HCT116 (cell line): ENCODE data around the gene SNRPA. TPM values are rescaled to one million over a fixed set of nuclear protein-coding genes. Genes with fewer than 3 reads are reported as not detected.

Source experiments
- ATAC-seq: fragments of 200-7000 bp; cut with Tn5 transposase; 2 replicates; pipeline ENCODE4 v1.9.1; 2020; ENCODE audit warnings: mild to moderate bottlenecking, moderate library complexity
- BruUV-seq: library from RNA; stranded (reverse); fragments of 400-500 nt; replicated peaks from 2 replicates; lab custom pipeline; 2021; lab: Mats Ljungman, UMichigan
- CTCF ChIA-PET: fragments of 300-600 bp; sonication (Branson Sonifier 250); formaldehyde crosslinking; loops from one replicate; lab custom pipeline; 2021; ENCODE audit warnings: antibody characterized with exemption; lab: Charles Lee
- POLR2A ChIA-PET: fragments of 300-600, 350-600 bp; sonication (Branson Sonifier 250); formaldehyde crosslinking; loops from one replicate; lab custom pipeline; 2021; ENCODE audit warnings: antibody characterized with exemption; lab: Charles Lee
- RAD21 ChIA-PET, 2 experiments: fragments of 300-600 bp; sonication (Branson Sonifier 250); formaldehyde crosslinking; loops; one replicate each; lab custom pipeline; 2023; ENCODE audit warnings: low total read pairs in 2 of 2; ENCODE audit not compliant: uncharacterized antibody in 2 of 2, unreplicated experiment in 2 of 2, low non-redundant PET in 1 of 2; lab: Charles Lee
- DNase-seq: peaks from one replicate; pipeline ENCODE4 v3.0.0-alpha.2; 2010; ENCODE audit warnings: low read depth, low spot score
- H2AFZ ChIP-seq: fragments of 200-600 bp; shearing (Covaris generic), sonication (generic); 2 replicates; pipeline ENCODE4 v1.6.1; 2017; ENCODE audit warnings: low read depth, mixed run types, mixed read lengths, antibody characterized with exemption, low read length; ENCODE audit not compliant: poor library complexity, severe bottlenecking
- H3K27ac ChIP-seq: 2 replicates; pipeline ENCODE4 v1.5.1; 2012; ENCODE audit warnings: low read depth, low read length
- H3K27me3 ChIP-seq: fragments of 200-600 bp; sonication (generic); 2 replicates; pipeline ENCODE4 v1.6.1; 2016; ENCODE audit warnings: mixed run types, low read length, mixed read lengths; ENCODE audit not compliant: insufficient read depth
- H3K36me3 ChIP-seq, 2 experiments: fragments of 200-500 bp in 1 of 2; fragments of 200-600 bp in 1 of 2; sonication (Bioruptor generic) in 1 of 2; sonication (generic) in 1 of 2; 2 replicates each; pipeline versions ENCODE4 v1.5.1 to v1.6.1; 2014 to 2016; ENCODE audit warnings: low read length in 2 of 2, inconsistent platforms in 1 of 2, mixed read lengths in 1 of 2, mixed run types in 1 of 2; ENCODE audit not compliant: insufficient read depth in 2 of 2, control insufficient read depth in 1 of 2
- H3K4me1 ChIP-seq, 2 experiments: fragments of 200-600 bp in 1 of 2; sonication (generic) in 1 of 2; 2 replicates each; pipeline versions ENCODE4 v1.5.1 to v1.6.1; 2012 to 2017; ENCODE audit warnings: low read length in 2 of 2, inconsistent platforms in 1 of 2, mild to moderate bottlenecking in 1 of 2, mixed read lengths in 1 of 2, mixed run types in 1 of 2, moderate library complexity in 1 of 2; ENCODE audit not compliant: insufficient read depth in 2 of 2, control insufficient read depth in 1 of 2
- H3K4me2 ChIP-seq: fragments of 200-600 bp; sonication (generic); 2 replicates; pipeline ENCODE4 v1.6.1; 2017; ENCODE audit warnings: mixed run types, low read length, mixed read lengths
- H3K4me3 ChIP-seq, 2 experiments: fragments of 200-600 bp in 1 of 2; sonication (generic) in 1 of 2; replicated peaks in 1 of 2; 2 replicates each; pipeline ENCODE4 v1.5.1; 2011 to 2016; ENCODE audit warnings: low read length in 2 of 2, control low read depth in 1 of 2, low read depth in 1 of 2, mild to moderate bottlenecking in 1 of 2, mixed read lengths in 1 of 2, mixed run types in 1 of 2
- H3K79me2 ChIP-seq: fragments of 200-600 bp; sonication (generic); 2 replicates; pipeline ENCODE4 v1.6.1; 2017; ENCODE audit warnings: mild to moderate bottlenecking, mixed run types, low read length, moderate library complexity, mixed read lengths; ENCODE audit not compliant: insufficient read depth
- H3K9ac ChIP-seq: fragments of 200-600 bp; sonication (generic); 2 replicates; pipeline ENCODE4 v1.6.1; 2016; ENCODE audit warnings: low read length, mixed read lengths
- H3K9me2 ChIP-seq: fragments of 200-600 bp; sonication (generic), shearing (Covaris generic); 2 replicates; pipeline ENCODE4 v1.6.1; 2017; ENCODE audit warnings: mixed run types, mild to moderate bottlenecking, moderate library complexity; ENCODE audit not compliant: insufficient read depth
- H3K9me3 ChIP-seq, 2 experiments: fragments of 200-500 bp in 1 of 2; fragments of 200-600 bp in 1 of 2; sonication (Bioruptor generic) in 1 of 2; sonication (generic) in 1 of 2; 2 replicates each; pipeline ENCODE4 v1.6.1; 2014 to 2017; ENCODE audit warnings: low read length in 2 of 2, mixed read lengths in 2 of 2, inconsistent platforms in 1 of 2, low read depth in 1 of 2, mild to moderate bottlenecking in 1 of 2, mixed run types in 1 of 2, moderate library complexity in 1 of 2; ENCODE audit not compliant: control insufficient read depth in 1 of 2, insufficient read depth in 1 of 2
- H4K20me1 ChIP-seq: fragments of 200-600 bp; sonication (generic), shearing (Covaris generic); 2 replicates; pipeline ENCODE4 v1.6.1; 2017; ENCODE audit warnings: mixed run types, mild to moderate bottlenecking, moderate library complexity; ENCODE audit not compliant: insufficient read depth
- ATF3 ChIP-seq: IDR thresholded peaks from 2 replicates; pipeline ENCODE4 v1.6.1; 2012
- CBX3 ChIP-seq: IDR thresholded peaks from 2 replicates; pipeline ENCODE4 v1.6.1; 2012; ENCODE audit warnings: low read depth
- CEBPB ChIP-seq: IDR thresholded peaks from 2 replicates; pipeline ENCODE4 v1.6.1; 2012; ENCODE audit warnings: low read depth
- EGR1 ChIP-seq: IDR thresholded peaks from 2 replicates; pipeline ENCODE4 v1.6.1; 2012; ENCODE audit warnings: low read depth
- ELF1 ChIP-seq: IDR thresholded peaks from 2 replicates; pipeline ENCODE4 v1.6.1; 2012; ENCODE audit warnings: low read depth, borderline replicate concordance
- EZH2 ChIP-seq: fragments of 200-600 bp; sonication (generic); IDR thresholded peaks from 2 replicates; pipeline ENCODE4 v1.6.1; 2017; ENCODE audit warnings: antibody characterized with exemption, mixed run types
- EZH2phosphoT487 ChIP-seq: fragments of 200-600 bp; IDR thresholded peaks from 2 replicates; pipeline ENCODE4 v1.6.1; 2018; ENCODE audit warnings: antibody characterized with exemption, borderline replicate concordance
- FOSL1 ChIP-seq: IDR thresholded peaks from 2 replicates; pipeline ENCODE4 v1.6.1; 2012; ENCODE audit warnings: low read depth
- JUND ChIP-seq: IDR thresholded peaks from 2 replicates; pipeline ENCODE4 v1.6.1; 2012
- POLR2AphosphoS5 ChIP-seq: IDR thresholded peaks from 2 replicates; pipeline ENCODE4 v1.6.1; 2011; ENCODE audit warnings: mild to moderate bottlenecking, low read depth, low read length, moderate library complexity
- SP1 ChIP-seq: IDR thresholded peaks from 2 replicates; pipeline ENCODE4 v1.6.1; 2012; ENCODE audit warnings: low read depth
- SRF ChIP-seq: IDR thresholded peaks from 2 replicates; pipeline ENCODE4 v1.6.1; 2012; ENCODE audit warnings: low read depth
- TCF7L2 ChIP-seq: IDR thresholded peaks from 2 replicates; pipeline ENCODE4 v1.7.0; 2011; ENCODE audit warnings: borderline replicate concordance, inconsistent platforms; ENCODE audit not compliant: insufficient read depth, insufficient read length; ENCODE audit errors: extremely low read depth
- YY1 ChIP-seq: IDR thresholded peaks from 2 replicates; pipeline ENCODE4 v1.6.1; 2011; ENCODE audit warnings: low read length, low read depth, moderate library complexity, mild to moderate bottlenecking; ENCODE audit not compliant: insufficient replicate concordance; ENCODE audit errors: extremely low read depth
- ZNF274 ChIP-seq: fragments of 200-500 bp; sonication (Bioruptor generic); IDR thresholded peaks from 2 replicates; pipeline ENCODE4 v1.6.1; 2014; ENCODE audit warnings: mild to moderate bottlenecking, low read depth, low read length, inconsistent platforms
- intact Hi-C: fragments of 100-400 bp; cut with micrococcal nuclease; formaldehyde crosslinking; loops from 2 replicates; pipeline ENCODE4 v1.10.0; 2022
- total RNA-seq: library from RNA; stranded (reverse); gene quantifications from one replicate; pipeline ENCODE4 v1.2.1, GENCODE V29; 2021; ENCODE audit not compliant: unreplicated experiment
- TF ChIP-seq, protein P1 (sequence below): IDR thresholded peaks from 2 replicates; pipeline ENCODE4 v1.6.1; 2012
- TF ChIP-seq, protein P2 (sequence below): IDR thresholded peaks from 2 replicates; pipeline ENCODE4 v1.6.1; 2011; ENCODE audit warnings: mild to moderate bottlenecking, low read length, moderate library complexity; ENCODE audit not compliant: insufficient replicate concordance; ENCODE audit errors: extremely low read depth
- TF ChIP-seq, protein P3 (sequence below): IDR thresholded peaks from 2 replicates; pipeline ENCODE4 v1.6.1; 2012; ENCODE audit warnings: low read depth

Gene SNRPA
- total RNA-seq, 1 experiment from 2014 or later = 170 TPM

- TF ChIP-seq EGR1 (no peak), SRF (no peak), ATF3 (no peak)
Observed at GRCh38 chr19:40718774-40719391, 32.1 kb upstream of the SNRPA start (continued).

- CTCF ChIA-PET = no interaction called here
- Histone ChIP-seq H3K36me3 (peaks cover 0 to 18% of the 10 kb centered on the region in 2 experiments; a peak in 2 of 4 replicates), H3K27me3 (no peaks in the 10 kb centered on the region), H3K4me3 (peak overlapping the region; percentile 63 to 84), H3K27ac (peak overlapping the region; percentile 92), H3K9me2 (no peaks in the 10 kb centered on the region), H3K9ac (peak overlapping the region; percentile 95), H2AFZ (no peak overlapping the region), H3K79me2 (peaks cover 70% of the 10 kb centered on the region), H3K4me2 (peak overlapping the region; percentile 97), H3K9me3 (no peaks in the 10 kb centered on the region), H3K4me1 (peaks cover 9 to 62% of the 10 kb centered on the region in 2 experiments), H4K20me1 (no peaks in the 10 kb centered on the region)
- RAD21 ChIA-PET = no interaction called here
- intact Hi-C loops = loop anchor here (5.0 kb wide), 1 partner anchor 78 kb away; the partner anchor contains the start of gene EGLN2
- no peak for DNase-seq
- no TSS peak for BruUV-seq
- POLR2A ChIA-PET = no interaction called here
- no peak for ATAC-seq
- TF ChIP-seq ZNF274 = no peak
- TF ChIP-seq YY1 = no peak
- TF ChIP-seq POLR2AphosphoS5 = no peak
- no peak for TF ChIP-seq CBX3
- no peak for TF ChIP-seq ELF1
- no peak for TF ChIP-seq EZH2
- TF ChIP-seq, protein P1, sequence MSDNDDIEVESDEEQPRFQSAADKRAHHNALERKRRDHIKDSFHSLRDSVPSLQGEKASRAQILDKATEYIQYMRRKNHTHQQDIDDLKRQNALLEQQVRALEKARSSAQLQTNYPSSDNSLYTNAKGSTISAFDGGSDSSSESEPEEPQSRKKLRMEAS = no peak
- TF ChIP-seq FOSL1 = no peak
- no peak for TF ChIP-seq EGR1
- no peak for TF ChIP-seq CEBPB
- no peak for TF ChIP-seq SRF
- TF ChIP-seq TCF7L2 = no peak
- TF ChIP-seq SP1 = no peak
- TF ChIP-seq, protein P2, sequence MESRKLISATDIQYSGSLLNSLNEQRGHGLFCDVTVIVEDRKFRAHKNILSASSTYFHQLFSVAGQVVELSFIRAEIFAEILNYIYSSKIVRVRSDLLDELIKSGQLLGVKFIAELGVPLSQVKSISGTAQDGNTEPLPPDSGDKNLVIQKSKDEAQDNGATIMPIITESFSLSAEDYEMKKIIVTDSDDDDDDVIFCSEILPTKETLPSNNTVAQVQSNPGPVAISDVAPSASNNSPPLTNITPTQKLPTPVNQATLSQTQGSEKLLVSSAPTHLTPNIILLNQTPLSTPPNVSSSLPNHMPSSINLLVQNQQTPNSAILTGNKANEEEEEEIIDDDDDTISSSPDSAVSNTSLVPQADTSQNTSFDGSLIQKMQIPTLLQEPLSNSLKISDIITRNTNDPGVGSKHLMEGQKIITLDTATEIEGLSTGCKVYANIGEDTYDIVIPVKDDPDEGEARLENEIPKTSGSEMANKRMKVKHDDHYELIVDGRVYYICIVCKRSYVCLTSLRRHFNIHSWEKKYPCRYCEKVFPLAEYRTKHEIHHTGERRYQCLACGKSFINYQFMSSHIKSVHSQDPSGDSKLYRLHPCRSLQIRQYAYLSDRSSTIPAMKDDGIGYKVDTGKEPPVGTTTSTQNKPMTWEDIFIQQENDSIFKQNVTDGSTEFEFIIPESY = no peak
- no peak for TF ChIP-seq EZH2phosphoT487
- no peak for TF ChIP-seq ATF3
- TF ChIP-seq JUND = no peak
- TF ChIP-seq, protein P3, sequence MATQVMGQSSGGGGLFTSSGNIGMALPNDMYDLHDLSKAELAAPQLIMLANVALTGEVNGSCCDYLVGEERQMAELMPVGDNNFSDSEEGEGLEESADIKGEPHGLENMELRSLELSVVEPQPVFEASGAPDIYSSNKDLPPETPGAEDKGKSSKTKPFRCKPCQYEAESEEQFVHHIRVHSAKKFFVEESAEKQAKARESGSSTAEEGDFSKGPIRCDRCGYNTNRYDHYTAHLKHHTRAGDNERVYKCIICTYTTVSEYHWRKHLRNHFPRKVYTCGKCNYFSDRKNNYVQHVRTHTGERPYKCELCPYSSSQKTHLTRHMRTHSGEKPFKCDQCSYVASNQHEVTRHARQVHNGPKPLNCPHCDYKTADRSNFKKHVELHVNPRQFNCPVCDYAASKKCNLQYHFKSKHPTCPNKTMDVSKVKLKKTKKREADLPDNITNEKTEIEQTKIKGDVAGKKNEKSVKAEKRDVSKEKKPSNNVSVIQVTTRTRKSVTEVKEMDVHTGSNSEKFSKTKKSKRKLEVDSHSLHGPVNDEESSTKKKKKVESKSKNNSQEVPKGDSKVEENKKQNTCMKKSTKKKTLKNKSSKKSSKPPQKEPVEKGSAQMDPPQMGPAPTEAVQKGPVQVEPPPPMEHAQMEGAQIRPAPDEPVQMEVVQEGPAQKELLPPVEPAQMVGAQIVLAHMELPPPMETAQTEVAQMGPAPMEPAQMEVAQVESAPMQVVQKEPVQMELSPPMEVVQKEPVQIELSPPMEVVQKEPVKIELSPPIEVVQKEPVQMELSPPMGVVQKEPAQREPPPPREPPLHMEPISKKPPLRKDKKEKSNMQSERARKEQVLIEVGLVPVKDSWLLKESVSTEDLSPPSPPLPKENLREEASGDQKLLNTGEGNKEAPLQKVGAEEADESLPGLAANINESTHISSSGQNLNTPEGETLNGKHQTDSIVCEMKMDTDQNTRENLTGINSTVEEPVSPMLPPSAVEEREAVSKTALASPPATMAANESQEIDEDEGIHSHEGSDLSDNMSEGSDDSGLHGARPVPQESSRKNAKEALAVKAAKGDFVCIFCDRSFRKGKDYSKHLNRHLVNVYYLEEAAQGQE = no peak
Observed at GRCh38 chr19:40719414-40719894, 31.5 kb upstream of the SNRPA start.
